Activated T-helper 2 cell treated with anti-CD3 and anti-CD28 coated beads, Interferon-gamma antibody, Interleukin-2, Interleukin-4, amounts not matched to agents 10 μg/mL and 5 μg/mL and 100 μg/mL, durations not matched to agents 14 hours and 24 hours and 36 hours (primary cell): ENCODE measurements around the gene CYB561. TPM values are rescaled to one million over a fixed set of nuclear protein-coding genes. Genes with fewer than 3 reads are reported as not detected.
"Not testable (repeated sequence)": the region's sequence is repeated elsewhere in the genome, so short reads cannot be mapped to it uniquely, and the experiment has no call there.

Source experiments
- DNase-seq: peaks from one replicate; pipeline ENCODE4 v3.0.0; 2021; ENCODE audit warnings: low spot score
- H3K27ac Mint-ChIP-seq: one replicate; pipeline ENCODE4 v1.8.0; 2021; ENCODE audit warnings: mixed read lengths
- H3K27me3 Mint-ChIP-seq: one replicate; pipeline ENCODE4 v1.8.0; 2021; ENCODE audit warnings: low read depth, mixed read lengths
- H3K36me3 Mint-ChIP-seq: one replicate; pipeline ENCODE4 v1.8.0; 2021; ENCODE audit warnings: low read depth, mixed read lengths
- H3K4me1 Mint-ChIP-seq: one replicate; pipeline ENCODE4 v1.8.0; 2021; ENCODE audit warnings: low read depth, mixed read lengths
- H3K4me3 Mint-ChIP-seq: one replicate; pipeline ENCODE4 v1.8.0; 2021; ENCODE audit warnings: low read depth, mild to moderate bottlenecking, moderate library complexity, mixed read lengths
- H3K9me3 Mint-ChIP-seq: one replicate; pipeline ENCODE4 v1.8.0; 2021; ENCODE audit warnings: mixed read lengths
- intact Hi-C: fragments of 100-400 bp; cut with micrococcal nuclease; formaldehyde crosslinking; loops from one replicate; pipeline ENCODE4 v1.15.1; 2023
- total RNA-seq: library from RNA; stranded (reverse); gene quantifications from 2 replicates; pipeline ENCODE4 v1.2.3, GENCODE V29; 2022

Gene CYB561
- total RNA-seq, 1 donor from 2014 or later: 0.41 TPM

GRCh38 chr17:63454357-63454756 lies 8.3 kb upstream of the CYB561 start:
- not testable (repeated sequence) for H3K4me1 Mint-ChIP-seq, H3K36me3 Mint-ChIP-seq

GRCh38 chr17:63452962-63453551 lies 7.0 kb upstream of the CYB561 start:
- no peaks in the 10 kb centered on the region for H3K4me1 Mint-ChIP-seq
- no peaks in the 10 kb centered on the region for H3K36me3 Mint-ChIP-seq
- peaks cover 24% of the 10 kb centered on the region for H3K27me3 Mint-ChIP-seq
- DNase-seq: no peak
- no peak overlapping the region for H3K27ac Mint-ChIP-seq
- no peaks in the 10 kb centered on the region for H3K9me3 Mint-ChIP-seq
- intact Hi-C loops: no loop called here
- no peak overlapping the region for H3K4me3 Mint-ChIP-seq

More at GRCh38 chr17:63454357-63454756, 8.3 kb upstream of the CYB561 start:
- DNase-seq, H3K27ac Mint-ChIP-seq, H3K9me3 Mint-ChIP-seq, intact Hi-C loops, H3K4me3 Mint-ChIP-seq: not testable (repeated sequence)
- H3K27me3 Mint-ChIP-seq: peaks cover 19% of the 10 kb centered on the region

- DNase-seq: no peak
- no peaks in the 10 kb centered on the region for H3K9me3 Mint-ChIP-seq
- intact Hi-C loops: no loop called here
- H3K27ac Mint-ChIP-seq: no peak overlapping the region
- H3K4me1 Mint-ChIP-seq: peaks cover 3% of the 10 kb centered on the region
- no peaks in the 10 kb centered on the region for H3K36me3 Mint-ChIP-seq
- peaks cover 24% of the 10 kb centered on the region for H3K27me3 Mint-ChIP-seq
- H3K4me3 Mint-ChIP-seq: no peak overlapping the region
Observed at GRCh38 chr17:63452046-63452961, 6.2 kb upstream of the CYB561 start.

GRCh38 chr17:63451150-63451549 lies 5.0 kb upstream of the CYB561 start:
- intact Hi-C loops: no loop called here
- H3K27me3 Mint-ChIP-seq: peaks cover 26% of the 10 kb centered on the region
- no peaks in the 10 kb centered on the region for H3K9me3 Mint-ChIP-seq
- no peaks in the 10 kb centered on the region for H3K36me3 Mint-ChIP-seq
- H3K4me1 Mint-ChIP-seq: peaks cover 7% of the 10 kb centered on the region
- no peak for DNase-seq
- no peak overlapping the region for H3K27ac Mint-ChIP-seq
- H3K4me3 Mint-ChIP-seq: no peak overlapping the region

GRCh38 chr17:63450551-63450950 lies 4.4 kb upstream of the CYB561 start:
- H3K36me3 Mint-ChIP-seq: no peaks in the 10 kb centered on the region
- peaks cover 7% of the 10 kb centered on the region for H3K4me1 Mint-ChIP-seq
- no peak for DNase-seq
- intact Hi-C loops: no loop called here
- H3K4me3 Mint-ChIP-seq: no peak overlapping the region
- H3K27me3 Mint-ChIP-seq: peaks cover 26% of the 10 kb centered on the region
- no peak overlapping the region for H3K27ac Mint-ChIP-seq
- H3K9me3 Mint-ChIP-seq: no peaks in the 10 kb centered on the region

GRCh38 chr17:63448655-63449054 lies 2.5 kb upstream of the CYB561 start:
- peaks cover 38% of the 10 kb centered on the region for H3K27me3 Mint-ChIP-seq
- no peak overlapping the region for H3K27ac Mint-ChIP-seq
- H3K9me3 Mint-ChIP-seq: no peaks in the 10 kb centered on the region
- no peak overlapping the region for H3K4me3 Mint-ChIP-seq
- DNase-seq: no peak
- H3K36me3 Mint-ChIP-seq: no peaks in the 10 kb centered on the region
- peaks cover 10% of the 10 kb centered on the region for H3K4me1 Mint-ChIP-seq
- intact Hi-C loops: no loop called here

GRCh38 chr17:63447471-63448009 lies 1.4 kb upstream of the CYB561 start:
- Mint-ChIP-seq H3K9me3 (no peaks in the 10 kb centered on the region), H3K4me3 (peak overlapping the region; percentile 39), H3K4me1 (peaks cover 10% of the 10 kb centered on the region), H3K36me3 (no peaks in the 10 kb centered on the region), H3K27ac (no peak overlapping the region), H3K27me3 (peaks cover 40% of the 10 kb centered on the region)
- intact Hi-C loops: no loop called here
- DNase-seq: no peak

GRCh38 chr17:63446753-63447470 lies 806 bp upstream of the CYB561 start:
- intact Hi-C loops: no loop called here
- Mint-ChIP-seq H3K27ac (no peak overlapping the region), H3K4me1 (peaks cover 10% of the 10 kb centered on the region), H3K36me3 (no peaks in the 10 kb centered on the region), H3K9me3 (no peaks in the 10 kb centered on the region), H3K4me3 (peak overlapping the region; percentile 39), H3K27me3 (peaks cover 38% of the 10 kb centered on the region)
- peak; percentile 14 for DNase-seq

GRCh38 chr17:63445571-63445953 lies 544 bp downstream of the CYB561 start:
- intact Hi-C loops: no loop called here
- Mint-ChIP-seq H3K9me3 (no peaks in the 10 kb centered on the region), H3K4me1 (peaks cover 13% of the 10 kb centered on the region), H3K36me3 (no peaks in the 10 kb centered on the region), H3K27me3 (peaks cover 31% of the 10 kb centered on the region), H3K27ac (no peak overlapping the region), H3K4me3 (peak overlapping the region; percentile 55)
- no peak for DNase-seq

GRCh38 chr17:63445065-63445464 lies 1.0 kb downstream of the CYB561 start:
- Mint-ChIP-seq H3K36me3 (no peaks in the 10 kb centered on the region), H3K27ac (peak overlapping the region; percentile 2), H3K4me1 (peaks cover 18% of the 10 kb centered on the region)

GRCh38 chr17:63444457-63444856 lies 1.6 kb downstream of the CYB561 start:
- peaks cover 24% of the 10 kb centered on the region for H3K4me1 Mint-ChIP-seq
- intact Hi-C loops: no loop called here

More at GRCh38 chr17:63445065-63445464, 1.0 kb downstream of the CYB561 start:
- H3K4me3 Mint-ChIP-seq: peak overlapping the region; percentile 43
- H3K9me3 Mint-ChIP-seq: no peaks in the 10 kb centered on the region
- intact Hi-C loops: no loop called here
- no peak for DNase-seq
- peaks cover 31% of the 10 kb centered on the region for H3K27me3 Mint-ChIP-seq

GRCh38 chr17:63443053-63443452 lies 3.1 kb downstream of the CYB561 start:
- peaks cover 27% of the 10 kb centered on the region for H3K4me1 Mint-ChIP-seq
- intact Hi-C loops: no loop called here
- H3K27ac Mint-ChIP-seq: no peak overlapping the region
- DNase-seq: no peak
- no peak overlapping the region for H3K4me3 Mint-ChIP-seq
- no peaks in the 10 kb centered on the region for H3K36me3 Mint-ChIP-seq
- no peaks in the 10 kb centered on the region for H3K9me3 Mint-ChIP-seq
- H3K27me3 Mint-ChIP-seq: peaks cover 21% of the 10 kb centered on the region

More at GRCh38 chr17:63444457-63444856, 1.6 kb downstream of the CYB561 start:
- Mint-ChIP-seq H3K4me3 (no peak overlapping the region), H3K9me3 (no peaks in the 10 kb centered on the region), H3K36me3 (no peaks in the 10 kb centered on the region), H3K27me3 (peaks cover 27% of the 10 kb centered on the region), H3K27ac (no peak overlapping the region)
- DNase-seq: no peak
